HCT116 (cell line): ENCODE measurements around the gene TEPSIN. TPM values are rescaled to one million over a fixed set of nuclear protein-coding genes. Genes with fewer than 3 reads are reported as not detected.

Experiments used
- ATAC-seq: fragments of 200-7000 bp; cut with Tn5 transposase; 2 replicates; pipeline ENCODE4 v1.9.1; 2020; ENCODE audit warnings: mild to moderate bottlenecking, moderate library complexity
- BruUV-seq: library from RNA; stranded (reverse); fragments of 400-500 nt; replicated peaks from 2 replicates; lab custom pipeline; 2021; lab: Mats Ljungman, UMichigan
- CTCF ChIA-PET: fragments of 300-600 bp; sonication (Branson Sonifier 250); formaldehyde crosslinking; loops from one replicate; lab custom pipeline; 2021; ENCODE audit warnings: antibody characterized with exemption; lab: Charles Lee
- POLR2A ChIA-PET: fragments of 300-600, 350-600 bp; sonication (Branson Sonifier 250); formaldehyde crosslinking; loops from one replicate; lab custom pipeline; 2021; ENCODE audit warnings: antibody characterized with exemption; lab: Charles Lee
- RAD21 ChIA-PET, 2 experiments: fragments of 300-600 bp; sonication (Branson Sonifier 250); formaldehyde crosslinking; loops; one replicate each; lab custom pipeline; 2023; ENCODE audit warnings: low total read pairs in 2 of 2; ENCODE audit not compliant: uncharacterized antibody in 2 of 2, unreplicated experiment in 2 of 2, low non-redundant PET in 1 of 2; lab: Charles Lee
- DNase-seq: peaks from one replicate; pipeline ENCODE4 v3.0.0-alpha.2; 2010; ENCODE audit warnings: low read depth, low spot score
- H2AFZ ChIP-seq: fragments of 200-600 bp; shearing (Covaris generic), sonication (generic); 2 replicates; pipeline ENCODE4 v1.6.1; 2017; ENCODE audit warnings: low read depth, mixed run types, mixed read lengths, antibody characterized with exemption, low read length; ENCODE audit not compliant: poor library complexity, severe bottlenecking
- H3K27ac ChIP-seq: 2 replicates; pipeline ENCODE4 v1.5.1; 2012; ENCODE audit warnings: low read depth, low read length
- H3K27me3 ChIP-seq: fragments of 200-600 bp; sonication (generic); 2 replicates; pipeline ENCODE4 v1.6.1; 2016; ENCODE audit warnings: mixed run types, low read length, mixed read lengths; ENCODE audit not compliant: insufficient read depth
- H3K36me3 ChIP-seq, 2 experiments: fragments of 200-500 bp in 1 of 2; fragments of 200-600 bp in 1 of 2; sonication (Bioruptor generic) in 1 of 2; sonication (generic) in 1 of 2; 2 replicates each; pipeline versions ENCODE4 v1.5.1 to v1.6.1; 2014 to 2016; ENCODE audit warnings: low read length in 2 of 2, inconsistent platforms in 1 of 2, mixed read lengths in 1 of 2, mixed run types in 1 of 2; ENCODE audit not compliant: insufficient read depth in 2 of 2, control insufficient read depth in 1 of 2
- H3K4me1 ChIP-seq, 2 experiments: fragments of 200-600 bp in 1 of 2; sonication (generic) in 1 of 2; 2 replicates each; pipeline versions ENCODE4 v1.5.1 to v1.6.1; 2012 to 2017; ENCODE audit warnings: low read length in 2 of 2, inconsistent platforms in 1 of 2, mild to moderate bottlenecking in 1 of 2, mixed read lengths in 1 of 2, mixed run types in 1 of 2, moderate library complexity in 1 of 2; ENCODE audit not compliant: insufficient read depth in 2 of 2, control insufficient read depth in 1 of 2
- H3K4me2 ChIP-seq: fragments of 200-600 bp; sonication (generic); 2 replicates; pipeline ENCODE4 v1.6.1; 2017; ENCODE audit warnings: mixed run types, low read length, mixed read lengths
- H3K4me3 ChIP-seq, 2 experiments: fragments of 200-600 bp in 1 of 2; sonication (generic) in 1 of 2; replicated peaks in 1 of 2; 2 replicates each; pipeline ENCODE4 v1.5.1; 2011 to 2016; ENCODE audit warnings: low read length in 2 of 2, control low read depth in 1 of 2, low read depth in 1 of 2, mild to moderate bottlenecking in 1 of 2, mixed read lengths in 1 of 2, mixed run types in 1 of 2
- H3K79me2 ChIP-seq: fragments of 200-600 bp; sonication (generic); 2 replicates; pipeline ENCODE4 v1.6.1; 2017; ENCODE audit warnings: mild to moderate bottlenecking, mixed run types, low read length, moderate library complexity, mixed read lengths; ENCODE audit not compliant: insufficient read depth
- H3K9ac ChIP-seq: fragments of 200-600 bp; sonication (generic); 2 replicates; pipeline ENCODE4 v1.6.1; 2016; ENCODE audit warnings: low read length, mixed read lengths
- H3K9me2 ChIP-seq: fragments of 200-600 bp; sonication (generic), shearing (Covaris generic); 2 replicates; pipeline ENCODE4 v1.6.1; 2017; ENCODE audit warnings: mixed run types, mild to moderate bottlenecking, moderate library complexity; ENCODE audit not compliant: insufficient read depth
- H3K9me3 ChIP-seq, 2 experiments: fragments of 200-500 bp in 1 of 2; fragments of 200-600 bp in 1 of 2; sonication (Bioruptor generic) in 1 of 2; sonication (generic) in 1 of 2; 2 replicates each; pipeline ENCODE4 v1.6.1; 2014 to 2017; ENCODE audit warnings: low read length in 2 of 2, mixed read lengths in 2 of 2, inconsistent platforms in 1 of 2, low read depth in 1 of 2, mild to moderate bottlenecking in 1 of 2, mixed run types in 1 of 2, moderate library complexity in 1 of 2; ENCODE audit not compliant: control insufficient read depth in 1 of 2, insufficient read depth in 1 of 2
- H4K20me1 ChIP-seq: fragments of 200-600 bp; sonication (generic), shearing (Covaris generic); 2 replicates; pipeline ENCODE4 v1.6.1; 2017; ENCODE audit warnings: mixed run types, mild to moderate bottlenecking, moderate library complexity; ENCODE audit not compliant: insufficient read depth
- CBX3 ChIP-seq: IDR thresholded peaks from 2 replicates; pipeline ENCODE4 v1.6.1; 2012; ENCODE audit warnings: low read depth
- CEBPB ChIP-seq: IDR thresholded peaks from 2 replicates; pipeline ENCODE4 v1.6.1; 2012; ENCODE audit warnings: low read depth
- EZH2 ChIP-seq: fragments of 200-600 bp; sonication (generic); IDR thresholded peaks from 2 replicates; pipeline ENCODE4 v1.6.1; 2017; ENCODE audit warnings: antibody characterized with exemption, mixed run types
- FOSL1 ChIP-seq: IDR thresholded peaks from 2 replicates; pipeline ENCODE4 v1.6.1; 2012; ENCODE audit warnings: low read depth
- JUND ChIP-seq: IDR thresholded peaks from 2 replicates; pipeline ENCODE4 v1.6.1; 2012
- SRF ChIP-seq: IDR thresholded peaks from 2 replicates; pipeline ENCODE4 v1.6.1; 2012; ENCODE audit warnings: low read depth
- ZFX ChIP-seq: fragments of 450-650 bp; IDR thresholded peaks from 2 replicates; pipeline ENCODE4 v1.6.1; 2017
- intact Hi-C: fragments of 100-400 bp; cut with micrococcal nuclease; formaldehyde crosslinking; loops from 2 replicates; pipeline ENCODE4 v1.10.0; 2022
- total RNA-seq: library from RNA; stranded (reverse); gene quantifications from one replicate; pipeline ENCODE4 v1.2.1, GENCODE V29; 2021; ENCODE audit not compliant: unreplicated experiment
- TF ChIP-seq, protein P1 (sequence below), 3 experiments: fragments of 200-600 bp in 1 of 3; sonication (generic) in 1 of 3; IDR thresholded peaks in 2 of 3; conservative IDR thresholded peaks in 1 of 3; 2 replicates each; pipeline ENCODE4 v1.5.1; 2012 to 2017; ENCODE audit warnings: low read depth in 2 of 3, low read length in 2 of 3, antibody characterized with exemption in 1 of 3, borderline replicate concordance in 1 of 3, control low read depth in 1 of 3, mild to moderate bottlenecking in 1 of 3, mixed read lengths in 1 of 3, mixed run types in 1 of 3, moderate library complexity in 1 of 3; ENCODE audit not compliant: insufficient read depth in 1 of 3
- TF ChIP-seq, protein P2 (sequence below): IDR thresholded peaks from 2 replicates; pipeline ENCODE4 v1.6.1; 2011; ENCODE audit warnings: mild to moderate bottlenecking, low read length, moderate library complexity; ENCODE audit not compliant: insufficient replicate concordance; ENCODE audit errors: extremely low read depth

The TEPSIN gene
- total RNA-seq, 1 experiment from 2014 or later: 50.6 TPM

DNA sequence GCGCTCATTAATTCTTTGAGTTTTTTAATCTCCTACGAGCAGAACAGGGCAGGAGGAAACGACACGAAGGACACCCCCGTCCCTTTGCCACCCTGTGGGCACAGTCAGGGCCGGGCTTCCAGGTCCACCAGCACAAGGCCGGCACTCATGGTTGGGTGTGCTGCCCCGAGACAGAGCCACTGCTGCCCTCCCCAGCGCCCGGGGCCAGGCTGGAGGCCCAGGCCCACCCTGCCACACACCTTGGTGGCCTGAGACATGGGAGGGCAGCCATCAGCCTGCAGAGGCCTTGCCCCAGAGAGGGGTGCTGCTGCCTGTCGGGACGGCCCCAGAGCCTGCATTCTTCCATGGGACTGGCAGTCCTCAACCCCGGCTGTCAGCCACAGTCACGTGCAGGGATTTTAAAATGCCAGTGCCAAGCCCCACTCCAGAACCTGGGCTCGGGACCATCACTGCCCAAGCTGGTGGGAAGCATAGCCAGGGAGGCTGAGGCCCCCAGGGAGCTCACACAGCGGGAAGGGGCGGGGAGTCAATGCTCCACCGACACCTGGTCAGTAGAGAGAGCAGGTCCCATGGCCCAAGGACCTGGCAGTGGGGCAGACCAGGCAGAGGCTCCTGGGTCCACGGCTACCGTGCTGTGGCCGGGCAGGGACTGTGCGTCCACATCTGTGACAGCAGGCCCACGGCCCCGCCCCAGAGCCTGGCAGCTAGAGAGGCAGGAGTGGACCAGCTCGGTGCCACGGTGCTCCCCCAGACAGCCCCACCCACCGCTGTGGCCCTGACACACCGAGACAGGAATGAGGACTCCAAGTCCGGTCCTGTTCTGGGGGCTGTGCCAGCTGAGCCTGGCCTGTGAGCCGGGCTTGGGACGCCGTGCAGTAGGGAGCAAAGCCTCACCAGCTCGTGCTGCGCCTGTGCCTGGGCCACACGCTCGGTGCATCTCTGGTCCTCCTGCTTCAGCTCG is 43.6 kb downstream of the TEPSIN start:
- H3K79me2 ChIP-seq: no peaks in the 10 kb centered on the region
- H3K4me1 ChIP-seq: no peaks in the 10 kb centered on the region
- H2AFZ ChIP-seq: no peak overlapping the region
- ATAC-seq (no peak), DNase-seq (no peak)
- POLR2A ChIA-PET: no interaction called here
- H3K9me3 ChIP-seq: no peaks in the 10 kb centered on the region
- intact Hi-C loops: no loop called here
- BruUV-seq: no TSS peak
- RAD21 ChIA-PET: no interaction called here
- H3K36me3 ChIP-seq: peaks cover 3 to 5% of the 10 kb centered on the region in 2 experiments
- TF ChIP-seq CBX3: no peak
- TF ChIP-seq ZFX: no peak
- TF ChIP-seq JUND: no peak
- TF ChIP-seq CEBPB: no peak
- TF ChIP-seq FOSL1: no peak
- TF ChIP-seq, protein P1, sequence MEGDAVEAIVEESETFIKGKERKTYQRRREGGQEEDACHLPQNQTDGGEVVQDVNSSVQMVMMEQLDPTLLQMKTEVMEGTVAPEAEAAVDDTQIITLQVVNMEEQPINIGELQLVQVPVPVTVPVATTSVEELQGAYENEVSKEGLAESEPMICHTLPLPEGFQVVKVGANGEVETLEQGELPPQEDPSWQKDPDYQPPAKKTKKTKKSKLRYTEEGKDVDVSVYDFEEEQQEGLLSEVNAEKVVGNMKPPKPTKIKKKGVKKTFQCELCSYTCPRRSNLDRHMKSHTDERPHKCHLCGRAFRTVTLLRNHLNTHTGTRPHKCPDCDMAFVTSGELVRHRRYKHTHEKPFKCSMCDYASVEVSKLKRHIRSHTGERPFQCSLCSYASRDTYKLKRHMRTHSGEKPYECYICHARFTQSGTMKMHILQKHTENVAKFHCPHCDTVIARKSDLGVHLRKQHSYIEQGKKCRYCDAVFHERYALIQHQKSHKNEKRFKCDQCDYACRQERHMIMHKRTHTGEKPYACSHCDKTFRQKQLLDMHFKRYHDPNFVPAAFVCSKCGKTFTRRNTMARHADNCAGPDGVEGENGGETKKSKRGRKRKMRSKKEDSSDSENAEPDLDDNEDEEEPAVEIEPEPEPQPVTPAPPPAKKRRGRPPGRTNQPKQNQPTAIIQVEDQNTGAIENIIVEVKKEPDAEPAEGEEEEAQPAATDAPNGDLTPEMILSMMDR (IDR thresholded peaks at IDR 0.05 in 2 of 3, conservative IDR thresholded peaks at IDR 0.05 in 1 of 3; ENCODE audit: borderline replicate concordance in 1 of 3, insufficient read depth in 1 of 3, low read depth in 2 of 3, low read length in 2 of 3): no peak
- no peaks in the 10 kb centered on the region for H3K27me3 ChIP-seq
- no peaks in the 10 kb centered on the region for H3K9me2 ChIP-seq
- no peak overlapping the region for H3K4me3 ChIP-seq
- no peaks in the 10 kb centered on the region for H4K20me1 ChIP-seq
- no peak overlapping the region for H3K9ac ChIP-seq
- CTCF ChIA-PET: no interaction called here
- no peak overlapping the region for H3K27ac ChIP-seq
- H3K4me2 ChIP-seq: no peak overlapping the region

DNA sequence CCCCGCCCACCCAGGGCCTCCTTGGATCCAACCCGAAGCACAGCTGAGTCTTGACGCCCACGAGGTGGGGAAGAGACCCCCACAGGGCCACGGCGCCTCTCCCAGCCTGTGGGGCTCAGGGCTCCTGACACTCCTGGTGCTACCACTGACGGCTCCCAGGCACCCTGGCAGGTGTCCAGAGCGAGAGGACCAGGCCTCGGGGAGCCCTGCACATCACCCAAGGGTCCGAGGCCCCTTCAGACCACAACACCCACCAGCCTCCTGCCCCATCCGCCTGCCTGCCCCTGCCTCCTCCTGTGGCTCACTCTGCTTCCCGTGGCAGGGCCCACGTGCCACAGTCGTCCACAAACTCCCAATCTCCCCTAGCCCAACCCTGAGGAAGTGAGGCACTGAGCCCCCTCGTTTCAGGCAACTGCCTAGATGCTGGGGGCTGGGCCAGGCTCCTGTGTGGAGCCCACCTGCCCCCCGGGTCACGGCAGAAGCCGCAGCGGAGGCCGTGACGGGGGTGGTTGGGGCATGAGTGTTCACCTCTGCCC is 44.6 kb downstream of the TEPSIN start:
- ChIA-PET RAD21 (no interaction called here), POLR2A (no interaction called here), CTCF (no interaction called here)
- no peak for ATAC-seq
- Histone ChIP-seq H3K36me3 (peaks cover 3 to 5% of the 10 kb centered on the region in 2 experiments), H3K79me2 (no peaks in the 10 kb centered on the region), H3K27me3 (no peaks in the 10 kb centered on the region), H3K4me1 (no peaks in the 10 kb centered on the region), H3K4me2 (no peak overlapping the region), H2AFZ (no peak overlapping the region), H3K27ac (no peak overlapping the region), H3K4me3 (no peak overlapping the region), H3K9ac (no peak overlapping the region), H4K20me1 (no peaks in the 10 kb centered on the region), H3K9me2 (no peaks in the 10 kb centered on the region), H3K9me3 (no peaks in the 10 kb centered on the region)
- intact Hi-C loops: no loop called here
- TF ChIP-seq FOSL1: no peak
- TF ChIP-seq SRF: no peak
- no peak for TF ChIP-seq EZH2
- TF ChIP-seq, protein P2, sequence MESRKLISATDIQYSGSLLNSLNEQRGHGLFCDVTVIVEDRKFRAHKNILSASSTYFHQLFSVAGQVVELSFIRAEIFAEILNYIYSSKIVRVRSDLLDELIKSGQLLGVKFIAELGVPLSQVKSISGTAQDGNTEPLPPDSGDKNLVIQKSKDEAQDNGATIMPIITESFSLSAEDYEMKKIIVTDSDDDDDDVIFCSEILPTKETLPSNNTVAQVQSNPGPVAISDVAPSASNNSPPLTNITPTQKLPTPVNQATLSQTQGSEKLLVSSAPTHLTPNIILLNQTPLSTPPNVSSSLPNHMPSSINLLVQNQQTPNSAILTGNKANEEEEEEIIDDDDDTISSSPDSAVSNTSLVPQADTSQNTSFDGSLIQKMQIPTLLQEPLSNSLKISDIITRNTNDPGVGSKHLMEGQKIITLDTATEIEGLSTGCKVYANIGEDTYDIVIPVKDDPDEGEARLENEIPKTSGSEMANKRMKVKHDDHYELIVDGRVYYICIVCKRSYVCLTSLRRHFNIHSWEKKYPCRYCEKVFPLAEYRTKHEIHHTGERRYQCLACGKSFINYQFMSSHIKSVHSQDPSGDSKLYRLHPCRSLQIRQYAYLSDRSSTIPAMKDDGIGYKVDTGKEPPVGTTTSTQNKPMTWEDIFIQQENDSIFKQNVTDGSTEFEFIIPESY: no peak
- DNase-seq: no peak
- BruUV-seq: no TSS peak
